ENCODE results near the gene FAM76B. TPM values are rescaled to one million over a fixed set of nuclear protein-coding genes. Genes with fewer than 3 reads are reported as not detected.

Gene FAM76B
- total and polyA plus RNA-seq, 2 of the 13 experiments (the other 11 are each of a cell fraction or from before 2014, with no cell fraction given), result 20.2 to 24.2 TPM

GRCh38 chr11:95835351-95835750, 45.8 kb upstream of the FAM76B start (continued):
- TF ChIP-seq GATAD2A (CRISPR knock-in tag; IDR thresholded peaks at IDR 0.05) (no peak), KMT2A (CRISPR knock-in tag; IDR thresholded peaks at IDR 0.05) (no peak), TBP (CRISPR knock-in tag; IDR thresholded peaks at IDR 0.05) (no peak), FOXA3 (CRISPR knock-in tag; IDR thresholded peaks at IDR 0.05) (no peak), ZNF678 (CRISPR knock-in tag; IDR thresholded peaks at IDR 0.05) (no peak), DR1 (CRISPR knock-in tag; IDR thresholded peaks at IDR 0.05) (no peak), DMTF1 (CRISPR knock-in tag; IDR thresholded peaks at IDR 0.05) (no peak)

- 95% methylated on average over 1 of the region's 1 CpG for WGBS (ENCODE audit: low lambda C conversion rate)
- H4K20me1 ChIP-seq (ENCODE audit: insufficient read depth, low read length), result no peaks in the 10 kb centered on the region
- ATAC-seq (no peak), DNase-seq (ENCODE audit: low spot score) (no peak), FAIRE-seq (no peak)
- peaks cover 10 to 53% of the 10 kb centered on the region in 2 experiments for H3K36me3 ChIP-seq (replicated peaks in 1 of 2; ENCODE audit: control insufficient read depth in 1 of 2, insufficient read depth in 2 of 2, low read length in 2 of 2)
- H3K27ac ChIP-seq (ENCODE audit: extremely low read length, insufficient read depth, low read length), result no peak overlapping the region
- no peaks in the 10 kb centered on the region for H3K9me3 ChIP-seq (ENCODE audit: low read length)
- H3K4me2 ChIP-seq (ENCODE audit: low read depth, low read length), result no peak overlapping the region
- no peak overlapping the region for H2AFZ ChIP-seq (ENCODE audit: low read length)
- H3K79me2 ChIP-seq (ENCODE audit: insufficient read depth, low read length), result no peaks in the 10 kb centered on the region
- no peak overlapping the region for H3K4me3 ChIP-seq (replicated peaks in 1 of 3; ENCODE audit: insufficient read depth in 1 of 3, low read depth in 2 of 3, low read length in 3 of 3)
- no peak overlapping the region for H3K9ac ChIP-seq (ENCODE audit: insufficient read depth, low read depth, low read length)
- ChIA-PET CTCF (ENCODE audit: low intra/inter-chr PET ratio, low total read pairs) (no interaction called here), POLR2A (no interaction called here)
- in situ Hi-C loops (cut with HindIII; ENCODE audit: extremely low pct_ligation_motif_present, low pct_unique_long_range_greater_than_20kb) (loop anchor here (10.0 kb wide), 2 partner anchors 561 to 591 kb away; partner anchors contain the start of gene JRKL), intact Hi-C loops (cut with micrococcal nuclease; ENCODE audit: unreplicated experiment) (loop anchor here (10.0 kb wide), 1 partner anchor 221 kb away; no protein-coding TSS in a partner anchor)
- no peaks in the 10 kb centered on the region for H3K27me3 ChIP-seq (ENCODE audit: control insufficient read depth in 1 of 2, insufficient read depth in 2 of 2, low read length in 2 of 2)
- TF ChIP-seq, protein P1, sequence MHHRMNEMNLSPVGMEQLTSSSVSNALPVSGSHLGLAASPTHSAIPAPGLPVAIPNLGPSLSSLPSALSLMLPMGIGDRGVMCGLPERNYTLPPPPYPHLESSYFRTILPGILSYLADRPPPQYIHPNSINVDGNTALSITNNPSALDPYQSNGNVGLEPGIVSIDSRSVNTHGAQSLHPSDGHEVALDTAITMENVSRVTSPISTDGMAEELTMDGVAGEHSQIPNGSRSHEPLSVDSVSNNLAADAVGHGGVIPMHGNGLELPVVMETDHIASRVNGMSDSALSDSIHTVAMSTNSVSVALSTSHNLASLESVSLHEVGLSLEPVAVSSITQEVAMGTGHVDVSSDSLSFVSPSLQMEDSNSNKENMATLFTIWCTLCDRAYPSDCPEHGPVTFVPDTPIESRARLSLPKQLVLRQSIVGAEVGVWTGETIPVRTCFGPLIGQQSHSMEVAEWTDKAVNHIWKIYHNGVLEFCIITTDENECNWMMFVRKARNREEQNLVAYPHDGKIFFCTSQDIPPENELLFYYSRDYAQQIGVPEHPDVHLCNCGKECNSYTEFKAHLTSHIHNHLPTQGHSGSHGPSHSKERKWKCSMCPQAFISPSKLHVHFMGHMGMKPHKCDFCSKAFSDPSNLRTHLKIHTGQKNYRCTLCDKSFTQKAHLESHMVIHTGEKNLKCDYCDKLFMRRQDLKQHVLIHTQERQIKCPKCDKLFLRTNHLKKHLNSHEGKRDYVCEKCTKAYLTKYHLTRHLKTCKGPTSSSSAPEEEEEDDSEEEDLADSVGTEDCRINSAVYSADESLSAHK (CRISPR knock-in tag; IDR thresholded peaks at IDR 0.05; ENCODE audit: borderline replicate concordance), result no peak
- no peaks in the 10 kb centered on the region for H3K4me1 ChIP-seq (ENCODE audit: insufficient read depth, low read length)
- no TSS peak for BruUV-seq (replicated peaks)
Measured at GRCh38 chr11:95833378-95833777, 43.8 kb upstream of the FAM76B start.
